Esophagus squamous epithelium (tissue), 4 donors: ENCODE measurements around the gene CPNE6. TPM values are rescaled to one million over a fixed set of nuclear protein-coding genes. Genes with fewer than 3 reads are reported as not detected.

ENCODE experiments used
- total RNA-seq, 4 donors: library from RNA; depleted of rRNA; stranded (reverse); fragments of >200 nt; gene quantifications; one replicate each; pipeline ENCODE4 v1.1.0, GENCODE V29; 2016

Gene CPNE6
- total RNA-seq, 4 donors from 2014 or later = not detected

Other genes starting within 250 kb of the CPNE6 start
- 10 to 100 TPM; 27.5 to 46.0 (median 38.0) TPM for gene DHRS4, start 117.8 kb upstream of the CPNE6 start, total RNA-seq
- 10 to 100 TPM in 3 of 4 donors, 1 to 10 TPM in 1; 9.4 to 35.6 (median 27.2) TPM for gene DHRS4L2, start 82.6 kb upstream of the CPNE6 start, total RNA-seq
- 1 to 10 TPM in 2 of 4 donors, under 1 TPM in 2; 0.38 to 1.2 (median 0.86) TPM for gene CARMIL3, start 19.6 kb upstream of the CPNE6 start, total RNA-seq
- 10 to 100 TPM; 10.5 to 13.5 (median 12.8) TPM for gene PCK2, start 22.7 kb downstream of the CPNE6 start, total RNA-seq
- gene DCAF11, start 43.2 kb downstream of the CPNE6 start, total RNA-seq = 100 to 1,000 TPM in 1 of 4 donors, 10 to 100 TPM in 3; 55.4 to 114 (median 79.3) TPM
- 1 to 10 TPM in 3 of 4 donors, under 1 TPM in 1; 0.79 to 4.5 (median 3.3) TPM for gene NRL, start 43.4 kb downstream of the CPNE6 start, total RNA-seq
- gene FITM1, start 59.1 kb downstream of the CPNE6 start, total RNA-seq = 1 to 10 TPM in 1 of 4 donors, under 1 TPM in 2, not detected in 1; 0.42 to 3.7 (median 0.95) TPM
- 100 to 1,000 TPM; 100 to 256 (median 116) TPM for gene PSME1, start 64.6 kb downstream of the CPNE6 start, total RNA-seq
- 10 to 100 TPM in 3 of 4 donors, 1 to 10 TPM in 1; 6.0 to 12.1 (median 10.9) TPM for gene EMC9, start 70.0 kb downstream of the CPNE6 start, total RNA-seq
- gene PSME2, start 75.0 kb downstream of the CPNE6 start, total RNA-seq = 100 to 1,000 TPM in 1 of 4 donors, 10 to 100 TPM in 3; 44.4 to 110 (median 77.2) TPM
- 10 to 100 TPM; 26.8 to 35.6 (median 32.4) TPM for gene RNF31, start 75.9 kb downstream of the CPNE6 start, total RNA-seq
- gene IRF9, start 89.7 kb downstream of the CPNE6 start, total RNA-seq = 10 to 100 TPM; 21.9 to 52.2 (median 45.9) TPM
- gene REC8, start 100.5 kb downstream of the CPNE6 start, total RNA-seq = 1 to 10 TPM in 3 of 4 donors, under 1 TPM in 1; 0.47 to 7.4 (median 3.0) TPM
- 10 to 100 TPM; 32.9 to 55.1 (median 40.4) TPM for gene IPO4, start 117.3 kb downstream of the CPNE6 start, total RNA-seq
- gene TM9SF1, start 123.9 kb downstream of the CPNE6 start, total RNA-seq = 10 to 100 TPM; 36.4 to 51.3 (median 44.6) TPM
- not detected for gene TSSK4, start 134.1 kb downstream of the CPNE6 start, total RNA-seq
- gene CHMP4A, start 141.9 kb downstream of the CPNE6 start, total RNA-seq = 10 to 100 TPM; 23.6 to 80.7 (median 62.8) TPM
- 10 to 100 TPM in 2 of 4 donors, 1 to 10 TPM in 2; 1.4 to 12.4 (median 8.6) TPM for gene MDP1, start 144.5 kb downstream of the CPNE6 start, total RNA-seq
- gene NEDD8, start 160.8 kb downstream of the CPNE6 start, total RNA-seq = 100 to 1,000 TPM in 3 of 4 donors, 10 to 100 TPM in 1; 93.1 to 182 (median 121) TPM
- 10 to 100 TPM; 18.5 to 47.7 (median 33.1) TPM for gene GMPR2, start 161.4 kb downstream of the CPNE6 start, total RNA-seq
- gene TINF2, start 171.1 kb downstream of the CPNE6 start, total RNA-seq = 10 to 100 TPM; 46.3 to 94.3 (median 56.1) TPM
- gene TGM1, start 191.6 kb downstream of the CPNE6 start, total RNA-seq = 1,000 to 10,000 TPM in 2 of 4 donors, 100 to 1,000 TPM in 2; 566 to 1,879 (median 1,037) TPM
- 100 to 1,000 TPM in 2 of 4 donors, 10 to 100 TPM in 2; 68.9 to 171 (median 108) TPM for gene RABGGTA, start 200.0 kb downstream of the CPNE6 start, total RNA-seq
- gene DHRS1, start 228.2 kb downstream of the CPNE6 start, total RNA-seq = 100 to 1,000 TPM in 2 of 4 donors, 10 to 100 TPM in 2; 81.6 to 164 (median 101) TPM
- 10 to 100 TPM; 18.0 to 29.8 (median 25.0) TPM for gene NOP9, start 228.3 kb downstream of the CPNE6 start, total RNA-seq
- gene CIDEB, start 236.4 kb downstream of the CPNE6 start, total RNA-seq = 10 to 100 TPM; 18.3 to 41.4 (median 30.4) TPM
- gene LTB4R2, start 238.6 kb downstream of the CPNE6 start, total RNA-seq = 100 to 1,000 TPM in 3 of 4 donors, 10 to 100 TPM in 1; 66.0 to 169 (median 123) TPM
- gene LTB4R, start 239.9 kb downstream of the CPNE6 start, total RNA-seq = 10 to 100 TPM; 47.9 to 99.9 (median 85.4) TPM